ENCODE results near the gene NSD1.
"Not testable (repeated sequence)": the region's sequence is repeated elsewhere in the genome, so short reads cannot be mapped to it uniquely, and the experiment has no call there.

NSD1 gene

GRCh38 chr5:177177847-177178437 lies 44.4 kb downstream of the NSD1 start:
- not testable (repeated sequence) for DNase-seq

- DNase-seq: no peak
Measured at GRCh38 chr5:177178733-177179304, 45.2 kb downstream of the NSD1 start.

GRCh38 chr5:177179431-177179830 lies 45.9 kb downstream of the NSD1 start:
- no peak for DNase-seq

DNA sequence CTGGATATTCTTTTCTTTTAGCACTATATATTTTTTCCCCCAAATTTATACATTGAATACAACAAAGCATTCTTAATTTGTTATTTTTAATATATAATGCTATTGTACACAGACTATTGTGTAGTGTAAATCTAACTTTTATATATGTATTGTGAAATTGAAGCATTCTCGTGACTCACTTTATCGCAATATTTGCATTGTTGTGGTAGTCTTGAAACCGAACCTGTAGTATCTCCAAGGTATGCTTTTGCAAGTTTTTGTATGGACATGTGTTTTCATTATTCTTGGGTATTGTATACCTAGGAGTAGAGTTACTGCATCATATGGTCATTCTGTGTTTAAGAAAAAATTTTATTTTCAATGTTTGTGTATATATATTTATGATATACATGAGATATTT lies 49.6 kb downstream of the NSD1 start:
- no peak for DNase-seq

DNA sequence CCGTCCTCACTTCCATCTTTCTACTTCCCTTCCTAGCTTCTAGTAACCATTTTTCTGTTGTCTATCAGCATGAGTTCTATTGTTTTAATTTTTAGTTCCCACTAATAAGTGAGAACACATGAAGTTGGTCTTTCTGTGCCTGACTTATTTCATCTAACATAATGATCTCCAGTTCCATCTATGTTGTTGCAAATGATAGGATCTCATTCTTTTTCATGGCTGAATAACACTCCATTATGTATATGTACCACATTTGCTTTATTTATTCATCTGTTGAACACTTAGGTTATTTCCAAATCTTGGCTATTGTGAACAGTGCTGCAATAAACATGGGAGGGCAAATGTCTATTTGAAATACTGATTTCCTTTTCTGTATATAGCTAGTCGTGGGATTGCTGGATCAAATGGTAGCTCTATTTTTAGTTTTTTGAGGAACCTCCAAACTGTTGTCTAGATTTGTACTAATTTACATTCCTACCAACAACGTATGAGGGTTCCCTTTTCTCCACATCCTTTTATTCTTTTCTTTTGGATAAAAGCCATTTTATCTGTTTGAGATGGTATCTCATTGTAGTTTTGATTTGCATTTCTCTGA lies 50.3 kb downstream of the NSD1 start:
- DNase-seq: no peak

DNA sequence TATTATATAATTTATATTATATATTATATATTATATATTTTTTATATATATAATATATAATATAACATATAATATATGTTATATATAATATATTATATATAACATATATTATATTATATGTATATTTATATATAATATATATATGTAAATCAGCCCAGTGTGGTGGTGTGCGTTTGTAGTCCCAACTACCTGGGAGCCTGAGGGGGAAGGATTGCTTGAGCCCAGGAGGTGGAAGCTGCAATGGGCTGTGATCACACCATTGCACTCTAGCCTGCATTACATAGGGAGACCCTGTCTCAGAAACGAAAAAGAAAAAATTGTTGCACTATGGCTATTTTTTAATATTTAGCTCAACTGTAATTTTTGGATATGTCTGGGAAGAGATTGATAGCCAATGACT lies 52.4 kb downstream of the NSD1 start:
- DNase-seq: no peak

- DNase-seq: no peak
Measured at GRCh38 chr5:177186645-177187044, 53.1 kb downstream of the NSD1 start.

DNA sequence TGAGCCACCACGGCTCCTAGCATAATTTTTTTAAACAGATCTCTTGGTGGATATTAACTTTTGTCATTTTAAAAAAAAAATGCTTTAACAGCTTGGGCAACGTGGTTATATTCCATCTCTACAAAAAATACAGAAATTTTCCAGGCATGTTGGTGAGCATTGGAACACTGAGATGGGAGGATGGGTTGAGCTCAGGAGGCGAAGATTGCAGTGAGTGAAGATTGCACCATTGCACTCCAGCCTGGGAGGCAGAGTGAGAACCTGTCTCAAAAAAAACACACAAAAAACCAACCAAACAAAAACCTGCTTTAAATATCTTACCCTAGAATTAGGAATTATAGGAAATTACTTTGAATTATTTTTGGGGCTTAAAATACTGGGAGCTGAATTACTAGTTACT lies 55.2 kb downstream of the NSD1 start:
- DNase-seq: no peak

GRCh38 chr5:177189416-177189815 lies 55.8 kb downstream of the NSD1 start:
- DNase-seq: no peak

DNA sequence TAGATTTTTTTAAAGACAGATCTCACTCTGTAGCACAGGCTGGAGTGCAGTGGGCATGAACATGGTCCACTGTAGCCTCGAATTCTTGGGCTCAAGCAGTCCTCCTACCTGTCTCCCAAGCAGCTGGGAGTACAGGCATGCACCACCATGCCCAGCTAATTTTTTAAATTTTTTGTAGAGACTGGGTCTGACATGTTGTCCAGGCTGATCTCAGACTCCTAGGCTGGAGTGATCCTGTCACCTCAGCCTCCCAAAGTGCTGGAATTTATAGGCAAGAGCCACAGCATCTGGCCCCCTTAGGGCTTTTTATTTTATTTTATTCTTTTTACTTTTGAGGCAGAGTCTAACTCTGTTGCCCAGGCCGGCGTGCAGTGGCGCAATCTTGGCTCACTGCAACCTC lies 56.4 kb downstream of the NSD1 start:
- DNase-seq: no peak

- DNase-seq: no peak
Measured at GRCh38 chr5:177194268-177194667, 60.7 kb downstream of the NSD1 start.

DNA sequence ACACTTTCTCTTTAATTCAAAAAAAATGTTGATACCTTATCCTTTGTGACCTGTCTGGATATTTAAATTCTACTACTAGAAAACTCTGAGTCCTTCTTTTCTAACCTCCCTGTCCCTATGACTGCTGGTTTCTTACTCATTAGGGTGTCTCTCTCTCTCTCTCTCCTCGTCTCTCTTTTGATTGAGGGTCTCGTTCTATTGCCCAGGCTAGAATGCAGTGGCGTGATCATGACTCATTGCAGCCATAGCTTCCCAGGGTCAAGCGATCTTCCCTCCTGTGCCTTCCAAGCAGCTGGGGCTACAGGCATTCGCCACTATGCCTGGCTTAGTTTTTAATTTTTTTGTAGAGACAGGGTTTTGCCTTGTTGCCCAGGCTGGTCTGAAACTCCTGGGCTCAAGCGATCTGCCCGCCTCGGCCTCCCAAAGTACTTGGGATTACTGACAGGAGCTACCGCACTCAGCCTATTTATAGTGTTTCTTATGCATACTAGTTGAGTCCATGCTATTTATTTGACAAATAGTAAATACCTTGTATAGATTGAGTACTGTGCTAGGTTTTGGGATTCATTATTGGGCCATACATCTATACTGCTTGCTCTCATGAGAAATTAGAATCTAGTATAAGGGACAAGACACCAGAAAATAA lies 61.9 kb downstream of the NSD1 start:
- DNase-seq: no peak

DNA sequence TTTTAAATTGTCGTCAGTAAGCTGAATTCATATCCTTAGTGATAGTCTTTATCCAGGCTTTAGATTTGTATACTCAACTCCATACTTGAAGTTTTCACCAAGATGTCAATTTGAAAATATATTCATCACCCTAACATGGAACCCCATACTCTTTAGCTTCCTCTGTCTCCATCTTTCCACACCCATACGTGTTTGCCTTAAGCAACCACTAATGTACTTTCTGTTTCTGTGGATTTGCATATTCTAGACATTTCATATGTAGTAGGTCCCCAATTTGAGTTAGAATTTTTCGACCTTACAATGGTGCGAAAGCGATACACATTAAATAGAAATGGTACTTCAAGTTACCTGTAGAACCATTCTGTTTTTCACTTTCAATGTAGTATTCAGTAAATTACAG lies 65.2 kb downstream of the NSD1 start:
- no peak for DNase-seq

- no peak for DNase-seq
Measured at GRCh38 chr5:177204281-177204680, 70.7 kb downstream of the NSD1 start.

DNA sequence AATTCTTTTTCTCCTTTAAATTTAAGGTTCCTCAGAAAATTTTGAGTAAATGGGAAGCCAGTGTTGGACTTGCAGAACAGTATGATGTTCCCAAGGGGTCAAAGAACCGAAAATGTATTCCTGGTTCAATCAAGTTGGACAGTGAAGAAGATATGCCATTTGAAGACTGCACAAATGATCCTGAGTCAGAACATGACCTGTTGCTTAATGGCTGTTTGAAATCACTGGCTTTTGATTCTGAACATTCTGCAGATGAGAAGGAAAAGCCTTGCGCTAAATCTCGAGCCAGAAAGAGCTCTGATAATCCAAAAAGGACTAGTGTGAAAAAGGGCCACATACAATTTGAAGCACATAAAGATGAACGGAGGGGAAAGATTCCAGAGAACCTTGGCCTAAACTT lies 76.0 kb downstream of the NSD1 start:
- no peak for DNase-seq

GRCh38 chr5:177212242-177212641 lies 78.7 kb downstream of the NSD1 start:
- no peak for DNase-seq

DNA sequence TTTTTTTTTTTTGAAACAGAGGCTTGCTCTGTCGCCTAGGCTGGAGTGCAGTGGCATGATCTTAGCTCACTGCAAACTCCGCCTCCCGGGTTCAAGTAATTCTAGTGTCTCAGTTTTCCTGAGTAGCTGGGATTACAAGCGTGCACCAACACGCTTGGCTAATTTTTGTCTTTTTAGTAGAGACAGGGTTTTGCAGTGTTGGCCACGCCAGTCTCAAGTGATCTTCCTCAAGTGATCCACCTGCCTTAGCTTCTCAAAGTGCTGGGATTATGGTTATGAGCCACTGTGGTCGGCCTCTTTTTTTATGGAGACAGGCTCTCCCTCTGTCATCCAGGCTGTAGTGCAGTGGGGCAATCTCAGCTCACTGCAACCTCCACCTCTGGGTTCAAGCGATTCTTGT lies 87.0 kb downstream of the NSD1 start:
- DNase-seq: no peak

DNA sequence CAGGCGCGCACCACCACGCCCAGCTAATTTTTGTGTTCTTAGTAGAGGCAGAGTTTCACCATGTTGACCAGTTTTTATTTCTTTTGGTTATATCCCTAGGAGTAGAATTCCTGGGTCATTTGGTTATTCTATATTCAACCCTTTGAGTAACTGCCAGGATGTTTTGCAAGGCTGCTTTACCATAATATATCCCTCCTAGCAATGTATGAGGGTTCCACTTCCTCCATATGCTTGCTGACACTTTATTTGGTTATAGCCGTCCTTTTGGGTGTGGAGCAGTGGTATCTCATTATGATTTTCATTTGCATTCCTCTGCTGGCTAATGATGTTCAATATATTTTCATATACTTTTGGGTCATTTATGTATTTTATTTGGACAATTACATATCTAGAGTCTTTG lies 88.7 kb downstream of the NSD1 start:
- DNase-seq: no peak

GRCh38 chr5:177225798-177226197 lies 92.2 kb downstream of the NSD1 start:
- DNase-seq: no peak

- DNase-seq: no peak
Measured at GRCh38 chr5:177226860-177227259, 93.3 kb downstream of the NSD1 start.

- no peak for DNase-seq
Measured at GRCh38 chr5:177228751-177229150, 95.2 kb downstream of the NSD1 start.

DNA sequence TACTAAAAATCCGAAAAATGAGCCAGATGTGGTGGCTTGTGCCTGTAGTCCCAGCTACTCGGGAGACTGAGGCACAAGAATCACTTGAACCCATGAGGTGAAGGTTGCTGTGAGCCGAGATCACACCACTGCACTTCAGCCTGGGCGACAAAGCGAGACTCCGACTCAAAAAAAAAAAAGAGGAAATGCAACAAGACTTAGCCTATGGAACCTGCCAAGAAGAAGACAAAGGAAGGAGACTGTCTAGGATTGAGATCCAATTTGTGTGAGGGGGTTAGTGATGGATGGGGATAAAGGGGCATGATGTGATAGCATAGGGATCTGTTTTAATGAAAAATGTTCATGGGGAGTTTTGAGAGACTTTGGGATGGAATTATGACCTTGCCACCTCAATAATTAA lies 97.1 kb downstream of the NSD1 start:
- DNase-seq: no peak

DNA sequence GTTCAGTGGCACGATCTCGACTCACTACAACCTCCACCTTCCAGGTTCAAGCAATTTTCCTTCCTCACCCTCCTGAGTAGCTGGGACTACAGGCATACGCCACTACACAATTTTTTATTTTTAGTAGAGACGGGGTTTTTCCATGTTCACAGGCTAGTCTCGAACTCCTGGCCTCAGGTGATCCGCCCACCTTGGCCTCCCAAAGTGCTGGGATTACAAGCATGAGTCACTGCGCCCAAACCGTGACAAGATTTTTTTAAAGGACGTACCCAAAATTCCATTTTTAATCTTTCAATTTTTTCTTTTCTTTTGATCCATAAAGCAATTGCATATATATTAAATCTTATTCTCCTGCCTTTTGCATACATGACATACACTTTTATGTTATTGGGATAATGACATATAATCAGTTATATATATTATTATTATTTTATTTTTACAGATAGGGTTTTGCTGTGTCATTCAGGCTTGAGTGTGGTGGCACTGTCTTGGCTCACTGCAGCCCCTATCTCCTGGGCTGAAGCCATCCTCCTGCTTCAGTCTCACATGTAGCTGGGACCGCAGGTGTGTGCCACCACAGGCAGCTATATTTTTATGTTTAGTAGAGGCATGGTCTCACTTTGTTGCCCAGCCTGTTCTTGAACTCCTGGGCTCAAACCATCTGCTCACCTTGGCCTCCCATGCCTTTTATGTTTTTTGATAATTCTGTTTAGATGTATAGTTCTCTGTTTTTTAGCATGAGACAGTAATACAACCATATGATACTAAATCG lies 98.1 kb downstream of the NSD1 start:
- DNase-seq: no peak

DNA sequence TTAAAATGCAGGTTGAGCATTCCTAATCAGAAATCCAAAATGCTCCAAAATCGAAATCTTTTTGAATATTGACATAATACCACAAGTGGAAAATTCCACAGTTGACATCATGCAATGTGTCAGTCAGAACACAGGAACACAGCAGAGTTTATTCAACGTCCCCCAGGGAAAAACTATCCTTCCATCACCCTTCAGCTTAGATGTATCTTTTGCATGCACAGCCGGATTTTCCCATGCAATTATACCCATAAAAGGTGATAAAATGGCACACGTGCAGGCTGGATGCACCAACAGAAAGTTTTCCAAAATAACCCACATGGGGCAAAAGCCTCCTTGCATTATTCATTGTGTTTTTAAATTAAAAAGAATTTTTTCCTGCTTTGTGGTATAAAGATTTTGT lies 98.8 kb downstream of the NSD1 start:
- no peak for DNase-seq
